Spleen (tissue), 11 donors: ENCODE data around the gene FABP7. TPM values are rescaled to one million over a fixed set of nuclear protein-coding genes. Genes with fewer than 3 reads are reported as not detected.

Experiments used
- DNase-seq: peaks from one replicate; pipeline ENCODE4 v3.0.0-alpha.2; 2020
- H3K27ac ChIP-seq, 8 donors: fragments of 200-600 bp; sonication (generic) in 7 of 8; 1 replicate in 4 of 8; 2 replicates in 4 of 8; pipeline versions ENCODE4 v1.5.0 to v1.8.0; 2016 to 2021; ENCODE audit warnings: inconsistent platforms in 4 of 8, mild to moderate bottlenecking in 4 of 8, moderate library complexity in 1 of 8
- H3K27me3 ChIP-seq, 7 donors: fragments of 200-600 bp; sonication (generic) in 6 of 7; replicated peaks in 1 of 7; 1 replicate in 4 of 7; 2 replicates in 3 of 7; pipeline versions ENCODE4 v1.5.0 to v1.8.0; 2016 to 2021; ENCODE audit warnings: inconsistent platforms in 3 of 7, mild to moderate bottlenecking in 1 of 7
- H3K36me3 ChIP-seq, 6 donors: fragments of 200-600 bp; sonication (generic) in 5 of 6; 1 replicate in 4 of 6; 2 replicates in 2 of 6; pipeline versions ENCODE4 v1.5.0 to v1.8.0; 2016 to 2021; ENCODE audit warnings: inconsistent platforms in 2 of 6
- H3K4me1 ChIP-seq, 6 donors: fragments of 200-600 bp; sonication (generic) in 5 of 6; 1 replicate in 3 of 6; 2 replicates in 3 of 6; pipeline versions ENCODE4 v1.5.0 to v1.8.0; 2016 to 2021; ENCODE audit warnings: inconsistent platforms in 3 of 6
- H3K4me3 ChIP-seq, 8 donors: fragments of 200-600 bp; sonication (generic) in 7 of 8; 1 replicate in 4 of 8; 2 replicates in 4 of 8; pipeline versions ENCODE4 v1.5.0 to v1.8.0; 2016 to 2021; ENCODE audit warnings: inconsistent platforms in 4 of 8, mild to moderate bottlenecking in 4 of 8, moderate library complexity in 2 of 8
- H3K9me3 ChIP-seq, 8 donors: fragments of 200-600 bp; sonication (generic) in 7 of 8; 1 replicate in 4 of 8; 2 replicates in 4 of 8; pipeline versions ENCODE4 v1.5.0 to v1.8.0; 2016 to 2021; ENCODE audit warnings: inconsistent platforms in 4 of 8
- POLR2A ChIP-seq, 3 donors: fragments of 450-650 bp; IDR thresholded peaks; one replicate each; pipeline ENCODE4 v1.5.1; 2017; ENCODE audit warnings: antibody characterized with exemption in 3 of 3, mild to moderate bottlenecking in 1 of 3
- POLR2AphosphoS5 ChIP-seq, 3 donors: sonication (generic); formaldehyde crosslinking; IDR thresholded peaks; one replicate each; pipeline ENCODE4 v1.5.1; 2017; ENCODE audit warnings: antibody characterized with exemption in 3 of 3
- WGBS, 5 donors: extraction: QIAGEN DNeasy Blood & Tissue Kit in 3 of 5; methylation state at CpG; one replicate each; pipeline versions ENCODE4 v1.1.5 to v1.1.7; 2013 to 2018; 5-methylcytosine and 5-hydroxymethylcytosine counted together
- intact Hi-C: fragments of 100-400 bp; cut with DNase I; formaldehyde crosslinking; loops from one replicate; pipeline ENCODE4 v1.15.0; 2023; ENCODE audit warnings: low total_unique reads
- polyA plus RNA-seq, 3 donors: library from polyadenylated mRNA; stranded (reverse); fragments of 200-250 nt; gene quantifications; one replicate each; pipeline ENCODE4 v1.2.1, GENCODE V29; 2013
- total RNA-seq, 7 donors: library from RNA; depleted of rRNA in 3 of 7; stranded (reverse); fragments of >200 nt in 3 of 7; fragmentation: NEBNext Ultra II Directional in 4 of 7; extraction: Animal tissue kit (Norgen Biotek cat#: 25700) in 4 of 7; gene quantifications; one replicate each; pipeline versions ENCODE4 v1.1.0 to v1.2.1, GENCODE V29; 2016 to 2021
- TF ChIP-seq, protein P1 (sequence below), 11 experiments: fragments of 200-600 bp in 7 of 11; fragments of 450-650 bp in 4 of 11; sonication (generic) in 4 of 11; IDR thresholded peaks in 8 of 11; conservative IDR thresholded peaks in 3 of 11; 1 replicate in 7 of 11; 2 replicates in 4 of 11; pipeline versions ENCODE4 v1.4.0 to v1.8.0; 2016 to 2021; ENCODE audit warnings: antibody characterized with exemption in 11 of 11, inconsistent platforms in 4 of 11, mild to moderate bottlenecking in 1 of 11
- donor health status: healthy with polysubstance abuse.
- donor health status: DM: no; HTN: no; CAD: no; lungs with moderate emphysema.
- donor health status: DM: no; HTN: no; CAD: no.
- donor health status: Bipolar disorder and iron deficiency.
- donor health status: healthy.
- donor health status: DM: no; HTN: no; CAD: no.
- donor health status: DM: yes; HTN: yes; CAD: no.

Gene FABP7
- total and polyA plus RNA-seq, 10 donors: 0.08 TPM; not detected in 9

DNA sequence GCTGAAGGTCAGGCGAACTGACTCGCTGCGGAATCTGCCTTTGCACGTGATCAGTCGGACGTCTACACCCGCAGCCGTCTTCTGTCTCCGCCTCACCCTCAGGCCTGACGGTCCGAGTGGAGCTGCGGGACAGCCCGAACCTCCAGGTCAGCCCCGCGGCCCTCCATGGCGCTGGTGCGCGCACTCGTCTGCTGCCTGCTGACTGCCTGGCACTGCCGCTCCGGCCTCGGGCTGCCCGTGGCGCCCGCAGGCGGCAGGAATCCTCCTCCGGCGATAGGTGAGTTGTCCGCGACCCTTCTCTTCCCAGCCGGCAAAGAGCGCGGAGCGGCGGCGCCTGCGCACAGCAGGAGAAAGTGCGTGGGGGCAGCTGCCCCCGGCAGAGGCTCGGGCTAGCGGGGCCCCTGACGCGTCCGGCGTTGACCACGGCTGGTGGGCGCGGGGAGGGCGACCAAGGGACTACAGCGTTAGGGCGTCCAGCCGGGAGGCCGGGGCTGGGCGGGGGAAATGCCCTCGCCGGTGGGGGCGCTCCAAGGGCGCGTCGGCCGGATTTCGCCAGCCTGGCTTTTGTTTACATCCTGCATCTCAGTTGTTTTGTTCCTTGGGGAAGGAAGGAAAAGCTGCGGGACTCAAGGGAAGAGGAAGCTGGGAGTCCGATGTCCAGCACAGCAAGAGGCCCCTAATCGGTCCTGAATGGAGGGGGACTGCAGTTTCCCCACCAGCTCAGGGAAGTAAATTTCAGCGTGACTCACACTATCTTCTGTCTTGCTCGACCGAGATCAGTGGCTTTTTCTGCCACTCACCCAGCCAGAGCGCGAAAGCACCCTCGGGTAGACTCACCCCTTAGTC is 9.9 kb downstream of the FABP7 start, which contains the start of gene SMPDL3A:
SMPDL3A (plus strand) TSS at position 77 of the 846 bp plus-strand sequence; CDS start at position 166, 89 bp downstream.
- no peaks in the 10 kb centered on the region for H3K36me3 ChIP-seq
- peaks cover 0 to 47% (median 7%) of the 10 kb centered on the region in 7 donors for H3K27me3 ChIP-seq
- H3K9me3 ChIP-seq: no peaks in the 10 kb centered on the region
- H3K4me1 ChIP-seq: peaks cover 7 to 35% (median 24%) of the 10 kb centered on the region in 6 donors
- WGBS, 5 donors: 0 to 1% (median 1%) methylated on average over 67 to 71 of the region's 71 CpGs
- peak within 1 kb of the TSS; percentile 81 to 94 (median 92) for H3K27ac ChIP-seq
- TF ChIP-seq POLR2AphosphoS5 (IDR thresholded peaks at IDR 0.05): peak; percentile 79 to 87 (median 87)
- TF ChIP-seq, protein P1, sequence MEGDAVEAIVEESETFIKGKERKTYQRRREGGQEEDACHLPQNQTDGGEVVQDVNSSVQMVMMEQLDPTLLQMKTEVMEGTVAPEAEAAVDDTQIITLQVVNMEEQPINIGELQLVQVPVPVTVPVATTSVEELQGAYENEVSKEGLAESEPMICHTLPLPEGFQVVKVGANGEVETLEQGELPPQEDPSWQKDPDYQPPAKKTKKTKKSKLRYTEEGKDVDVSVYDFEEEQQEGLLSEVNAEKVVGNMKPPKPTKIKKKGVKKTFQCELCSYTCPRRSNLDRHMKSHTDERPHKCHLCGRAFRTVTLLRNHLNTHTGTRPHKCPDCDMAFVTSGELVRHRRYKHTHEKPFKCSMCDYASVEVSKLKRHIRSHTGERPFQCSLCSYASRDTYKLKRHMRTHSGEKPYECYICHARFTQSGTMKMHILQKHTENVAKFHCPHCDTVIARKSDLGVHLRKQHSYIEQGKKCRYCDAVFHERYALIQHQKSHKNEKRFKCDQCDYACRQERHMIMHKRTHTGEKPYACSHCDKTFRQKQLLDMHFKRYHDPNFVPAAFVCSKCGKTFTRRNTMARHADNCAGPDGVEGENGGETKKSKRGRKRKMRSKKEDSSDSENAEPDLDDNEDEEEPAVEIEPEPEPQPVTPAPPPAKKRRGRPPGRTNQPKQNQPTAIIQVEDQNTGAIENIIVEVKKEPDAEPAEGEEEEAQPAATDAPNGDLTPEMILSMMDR (IDR thresholded peaks at IDR 0.05 in 8 of 11, conservative IDR thresholded peaks at IDR 0.05 in 3 of 11): peak in 6 of 11 experiments; percentile 16 to 45 (median 30)
- peak in 1 of 3 donors; percentile 10 for TF ChIP-seq POLR2A (IDR thresholded peaks at IDR 0.05)
- DNase-seq: peak; percentile 89
- intact Hi-C loops: no loop called here
- peak within 1 kb of the TSS; percentile 41 to 76 (median 64) for H3K4me3 ChIP-seq

DNA sequence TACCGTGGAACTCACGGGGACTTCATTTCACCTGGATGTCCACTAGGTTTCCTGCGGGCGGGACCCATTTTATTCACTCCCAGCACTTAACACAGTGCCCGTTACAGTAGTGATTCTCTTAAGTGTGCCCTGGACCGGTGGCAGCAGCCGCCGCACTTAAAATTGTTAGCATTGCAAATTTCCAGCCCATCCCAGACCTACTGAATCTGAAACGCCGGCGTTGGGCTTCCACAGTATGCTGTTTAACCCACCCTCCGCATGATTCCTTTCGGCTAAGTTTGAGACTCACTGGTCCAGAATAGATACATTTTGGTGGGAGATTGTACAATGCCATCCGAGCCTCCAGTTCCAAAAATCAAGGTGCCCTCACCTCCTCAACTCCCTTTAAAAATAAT is 10.5 kb downstream of the FABP7 start:
- H3K9me3 ChIP-seq: no peaks in the 10 kb centered on the region
- peaks cover 7 to 35% (median 24%) of the 10 kb centered on the region in 6 donors for H3K4me1 ChIP-seq
- TF ChIP-seq POLR2AphosphoS5 (IDR thresholded peaks at IDR 0.05): no peak
- no peak for TF ChIP-seq POLR2A (IDR thresholded peaks at IDR 0.05)
- TF ChIP-seq, protein P1 (IDR thresholded peaks at IDR 0.05 in 8 of 11, conservative IDR thresholded peaks at IDR 0.05 in 3 of 11): no peak
- H3K36me3 ChIP-seq: no peaks in the 10 kb centered on the region
- WGBS, 5 donors: 2 to 4% (median 3%) methylated on average over 14 of the region's 14 CpGs
- intact Hi-C loops: no loop called here
- peak overlapping the region; percentile 81 to 94 (median 92) for H3K27ac ChIP-seq
- DNase-seq: no peak
- peaks cover 0 to 47% (median 7%) of the 10 kb centered on the region in 7 donors for H3K27me3 ChIP-seq
- peak overlapping the region; percentile 41 to 76 (median 64) for H3K4me3 ChIP-seq

DNA sequence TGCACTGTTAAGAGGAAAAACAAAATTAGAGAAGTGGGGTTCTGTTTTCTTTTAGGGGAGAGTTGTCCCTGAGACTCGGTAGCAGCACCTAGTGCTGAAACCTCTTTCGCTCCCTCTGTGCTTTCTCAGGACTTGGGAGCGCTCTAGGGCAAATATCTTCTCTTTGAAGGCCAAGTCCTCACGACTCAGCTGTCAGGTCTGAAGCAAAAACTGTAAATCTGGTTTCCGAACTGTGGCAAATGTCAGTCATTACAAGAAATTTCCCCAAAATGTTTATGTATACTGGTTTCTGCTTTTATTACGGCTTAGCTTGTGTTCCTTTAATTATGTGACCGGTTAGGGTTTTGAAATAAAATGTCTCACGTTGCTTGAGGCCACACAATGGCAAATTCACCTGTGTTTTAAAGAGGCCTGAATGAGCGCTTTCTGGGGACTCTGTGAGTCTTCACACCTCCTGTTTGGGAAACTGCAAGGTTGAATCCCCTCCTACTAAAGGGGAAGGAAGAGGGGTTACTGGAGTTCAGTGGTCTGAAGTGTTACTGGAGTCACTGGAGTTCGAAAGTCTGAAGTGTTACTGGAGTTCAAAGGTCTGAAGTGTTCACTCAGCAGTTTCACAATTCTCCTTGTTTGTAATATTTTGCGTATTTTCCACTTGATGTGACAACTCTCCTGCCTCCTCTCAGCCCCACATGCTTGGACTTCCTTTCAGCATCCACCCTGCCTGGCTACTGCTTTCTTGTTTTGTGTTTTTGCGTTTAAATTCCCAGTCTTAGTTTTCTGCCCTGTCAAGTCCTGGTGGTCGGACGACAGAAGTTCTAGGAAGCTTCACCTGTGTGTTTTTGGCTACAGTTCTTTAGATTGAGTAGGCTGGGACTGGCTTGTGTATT is 11.2 kb downstream of the FABP7 start:
- H3K27ac ChIP-seq: peak overlapping the region; percentile 23 to 94 (median 92)
- 44 to 53% (median 47%) methylated on average over 14 of the region's 14 CpGs for WGBS, 5 donors
- intact Hi-C loops: no loop called here

More for the DNA sequence above, 11.2 kb downstream of the FABP7 start:
- peak overlapping the region in 7 of 8 donors; percentile 41 to 76 (median 64) for H3K4me3 ChIP-seq
- no peaks in the 10 kb centered on the region for H3K36me3 ChIP-seq
- H3K27me3 ChIP-seq: peaks cover 0 to 41% (median 7%) of the 10 kb centered on the region in 7 donors
- TF ChIP-seq, protein P1 (IDR thresholded peaks at IDR 0.05 in 8 of 11, conservative IDR thresholded peaks at IDR 0.05 in 3 of 11): no peak
- TF ChIP-seq POLR2AphosphoS5 (IDR thresholded peaks at IDR 0.05): peak in 1 of 3 donors; percentile 83
- H3K9me3 ChIP-seq: no peaks in the 10 kb centered on the region
- H3K4me1 ChIP-seq: peaks cover 7 to 35% (median 24%) of the 10 kb centered on the region in 6 donors
- DNase-seq: no peak
